Spleen (tissue), 11 donors: ENCODE data around the gene NMU. TPM values are rescaled to one million over a fixed set of nuclear protein-coding genes. Genes with fewer than 3 reads are reported as not detected.

Experiments
- DNase-seq: peaks from one replicate; pipeline ENCODE4 v3.0.0-alpha.2; 2020
- H3K27ac ChIP-seq, 8 donors: fragments of 200-600 bp; sonication (generic) in 7 of 8; 1 replicate in 4 of 8; 2 replicates in 4 of 8; pipeline versions ENCODE4 v1.5.0 to v1.8.0; 2016 to 2021; ENCODE audit warnings: inconsistent platforms in 4 of 8, mild to moderate bottlenecking in 4 of 8, moderate library complexity in 1 of 8
- H3K27me3 ChIP-seq, 7 donors: fragments of 200-600 bp; sonication (generic) in 6 of 7; replicated peaks in 1 of 7; 1 replicate in 4 of 7; 2 replicates in 3 of 7; pipeline versions ENCODE4 v1.5.0 to v1.8.0; 2016 to 2021; ENCODE audit warnings: inconsistent platforms in 3 of 7, mild to moderate bottlenecking in 1 of 7
- H3K36me3 ChIP-seq, 6 donors: fragments of 200-600 bp; sonication (generic) in 5 of 6; 1 replicate in 4 of 6; 2 replicates in 2 of 6; pipeline versions ENCODE4 v1.5.0 to v1.8.0; 2016 to 2021; ENCODE audit warnings: inconsistent platforms in 2 of 6
- H3K4me1 ChIP-seq, 6 donors: fragments of 200-600 bp; sonication (generic) in 5 of 6; 1 replicate in 3 of 6; 2 replicates in 3 of 6; pipeline versions ENCODE4 v1.5.0 to v1.8.0; 2016 to 2021; ENCODE audit warnings: inconsistent platforms in 3 of 6
- H3K4me3 ChIP-seq, 8 donors: fragments of 200-600 bp; sonication (generic) in 7 of 8; 1 replicate in 4 of 8; 2 replicates in 4 of 8; pipeline versions ENCODE4 v1.5.0 to v1.8.0; 2016 to 2021; ENCODE audit warnings: inconsistent platforms in 4 of 8, mild to moderate bottlenecking in 4 of 8, moderate library complexity in 2 of 8
- H3K9me3 ChIP-seq, 8 donors: fragments of 200-600 bp; sonication (generic) in 7 of 8; 1 replicate in 4 of 8; 2 replicates in 4 of 8; pipeline versions ENCODE4 v1.5.0 to v1.8.0; 2016 to 2021; ENCODE audit warnings: inconsistent platforms in 4 of 8
- POLR2A ChIP-seq, 3 donors: fragments of 450-650 bp; IDR thresholded peaks; one replicate each; pipeline ENCODE4 v1.5.1; 2017; ENCODE audit warnings: antibody characterized with exemption in 3 of 3, mild to moderate bottlenecking in 1 of 3
- POLR2AphosphoS5 ChIP-seq, 3 donors: sonication (generic); formaldehyde crosslinking; IDR thresholded peaks; one replicate each; pipeline ENCODE4 v1.5.1; 2017; ENCODE audit warnings: antibody characterized with exemption in 3 of 3
- WGBS, 5 donors: extraction: QIAGEN DNeasy Blood & Tissue Kit in 3 of 5; methylation state at CpG; one replicate each; pipeline versions ENCODE4 v1.1.5 to v1.1.7; 2013 to 2018; 5-methylcytosine and 5-hydroxymethylcytosine counted together
- intact Hi-C: fragments of 100-400 bp; cut with DNase I; formaldehyde crosslinking; loops from one replicate; pipeline ENCODE4 v1.15.0; 2023; ENCODE audit warnings: low total_unique reads
- polyA plus RNA-seq, 3 donors: library from polyadenylated mRNA; stranded (reverse); fragments of 200-250 nt; gene quantifications; one replicate each; pipeline ENCODE4 v1.2.1, GENCODE V29; 2013
- total RNA-seq, 7 donors: library from RNA; depleted of rRNA in 3 of 7; stranded (reverse); fragments of >200 nt in 3 of 7; fragmentation: NEBNext Ultra II Directional in 4 of 7; extraction: Animal tissue kit (Norgen Biotek cat#: 25700) in 4 of 7; gene quantifications; one replicate each; pipeline versions ENCODE4 v1.1.0 to v1.2.1, GENCODE V29; 2016 to 2021
- TF ChIP-seq, protein P1 (sequence below), 11 experiments: fragments of 200-600 bp in 7 of 11; fragments of 450-650 bp in 4 of 11; sonication (generic) in 4 of 11; IDR thresholded peaks in 8 of 11; conservative IDR thresholded peaks in 3 of 11; 1 replicate in 7 of 11; 2 replicates in 4 of 11; pipeline versions ENCODE4 v1.4.0 to v1.8.0; 2016 to 2021; ENCODE audit warnings: antibody characterized with exemption in 11 of 11, inconsistent platforms in 4 of 11, mild to moderate bottlenecking in 1 of 11
- donor health status: healthy with polysubstance abuse.
- donor health status: DM: no; HTN: no; CAD: no; lungs with moderate emphysema.
- donor health status: DM: no; HTN: no; CAD: no.
- donor health status: Bipolar disorder and iron deficiency.
- donor health status: healthy.
- donor health status: DM: no; HTN: no; CAD: no.
- donor health status: DM: yes; HTN: yes; CAD: no.

NMU gene
- total and polyA plus RNA-seq, 10 donors: 0.09 to 1.2 TPM; not detected in 8

GRCh38 chr4:55611358-55612059 is 24.6 kb downstream of the NMU start:
- Histone ChIP-seq H3K4me3 (no peak overlapping the region), H3K27ac (no peak overlapping the region), H3K9me3 (no peaks in the 10 kb centered on the region), H3K4me1 (no peaks in the 10 kb centered on the region), H3K36me3 (no peaks in the 10 kb centered on the region), H3K27me3 (no peaks in the 10 kb centered on the region)
- TF ChIP-seq, protein P1, sequence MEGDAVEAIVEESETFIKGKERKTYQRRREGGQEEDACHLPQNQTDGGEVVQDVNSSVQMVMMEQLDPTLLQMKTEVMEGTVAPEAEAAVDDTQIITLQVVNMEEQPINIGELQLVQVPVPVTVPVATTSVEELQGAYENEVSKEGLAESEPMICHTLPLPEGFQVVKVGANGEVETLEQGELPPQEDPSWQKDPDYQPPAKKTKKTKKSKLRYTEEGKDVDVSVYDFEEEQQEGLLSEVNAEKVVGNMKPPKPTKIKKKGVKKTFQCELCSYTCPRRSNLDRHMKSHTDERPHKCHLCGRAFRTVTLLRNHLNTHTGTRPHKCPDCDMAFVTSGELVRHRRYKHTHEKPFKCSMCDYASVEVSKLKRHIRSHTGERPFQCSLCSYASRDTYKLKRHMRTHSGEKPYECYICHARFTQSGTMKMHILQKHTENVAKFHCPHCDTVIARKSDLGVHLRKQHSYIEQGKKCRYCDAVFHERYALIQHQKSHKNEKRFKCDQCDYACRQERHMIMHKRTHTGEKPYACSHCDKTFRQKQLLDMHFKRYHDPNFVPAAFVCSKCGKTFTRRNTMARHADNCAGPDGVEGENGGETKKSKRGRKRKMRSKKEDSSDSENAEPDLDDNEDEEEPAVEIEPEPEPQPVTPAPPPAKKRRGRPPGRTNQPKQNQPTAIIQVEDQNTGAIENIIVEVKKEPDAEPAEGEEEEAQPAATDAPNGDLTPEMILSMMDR (IDR thresholded peaks at IDR 0.05 in 8 of 11, conservative IDR thresholded peaks at IDR 0.05 in 3 of 11): no peak
- TF ChIP-seq POLR2A (IDR thresholded peaks at IDR 0.05): no peak
- no peak for TF ChIP-seq POLR2AphosphoS5 (IDR thresholded peaks at IDR 0.05)
- no peak for DNase-seq
- intact Hi-C loops: no loop called here
- 92 to 96% (median 94%) methylated on average over 3 of the region's 3 CpGs for WGBS, 5 donors

DNA sequence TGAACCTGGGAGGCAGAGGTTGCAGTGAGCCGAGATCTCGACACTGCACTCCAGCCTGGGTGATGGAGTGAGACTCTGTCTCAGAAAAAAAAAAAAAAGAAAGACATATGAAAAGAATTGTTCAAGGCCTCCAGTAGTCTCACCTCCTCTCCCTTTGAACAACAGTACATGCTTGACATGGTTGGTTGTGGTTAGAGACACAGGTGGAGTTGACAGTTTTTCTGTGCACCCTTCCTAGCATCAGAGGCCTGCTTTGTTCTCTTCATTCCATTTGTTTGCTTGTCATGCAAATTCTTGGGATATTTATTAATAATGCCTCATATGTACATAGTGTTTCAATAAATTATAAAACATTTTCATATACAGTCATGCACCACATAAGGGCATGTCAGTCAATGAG is 25.7 kb downstream of the NMU start:
- no peak overlapping the region for H3K27ac ChIP-seq
- no peaks in the 10 kb centered on the region for H3K4me1 ChIP-seq
- no peaks in the 10 kb centered on the region for H3K9me3 ChIP-seq
- H3K27me3 ChIP-seq: no peaks in the 10 kb centered on the region
- 83 to 94% (median 91%) methylated on average over 2 of the region's 2 CpGs for WGBS, 5 donors
- no peaks in the 10 kb centered on the region for H3K36me3 ChIP-seq
- TF ChIP-seq POLR2AphosphoS5 (IDR thresholded peaks at IDR 0.05): no peak
- no peak for TF ChIP-seq POLR2A (IDR thresholded peaks at IDR 0.05)
- TF ChIP-seq, protein P1 (IDR thresholded peaks at IDR 0.05 in 8 of 11, conservative IDR thresholded peaks at IDR 0.05 in 3 of 11): no peak
- no peak overlapping the region for H3K4me3 ChIP-seq
- intact Hi-C loops: no loop called here
- DNase-seq: no peak

- Histone ChIP-seq H3K27me3 (no peaks in the 10 kb centered on the region), H3K4me1 (no peaks in the 10 kb centered on the region), H3K27ac (no peak overlapping the region), H3K9me3 (no peaks in the 10 kb centered on the region), H3K4me3 (no peak overlapping the region), H3K36me3 (no peaks in the 10 kb centered on the region)
- 76 to 82% (median 77%) methylated on average over 6 of the region's 6 CpGs for WGBS, 5 donors
- intact Hi-C loops: no loop called here
- no peak for DNase-seq
- TF ChIP-seq, protein P1 (IDR thresholded peaks at IDR 0.05 in 8 of 11, conservative IDR thresholded peaks at IDR 0.05 in 3 of 11): no peak
- TF ChIP-seq POLR2AphosphoS5 (IDR thresholded peaks at IDR 0.05): no peak
- TF ChIP-seq POLR2A (IDR thresholded peaks at IDR 0.05): no peak
Measured at GRCh38 chr4:55609393-55609866, 26.7 kb downstream of the NMU start.

- 84 to 89% (median 88%) methylated on average over 1 of the region's 1 CpG for WGBS, 5 donors
- no peak for TF ChIP-seq POLR2AphosphoS5 (IDR thresholded peaks at IDR 0.05)
- no peak for TF ChIP-seq POLR2A (IDR thresholded peaks at IDR 0.05)
- TF ChIP-seq, protein P1 (IDR thresholded peaks at IDR 0.05 in 8 of 11, conservative IDR thresholded peaks at IDR 0.05 in 3 of 11): no peak
- Histone ChIP-seq H3K36me3 (no peaks in the 10 kb centered on the region), H3K27me3 (no peaks in the 10 kb centered on the region), H3K27ac (no peak overlapping the region), H3K9me3 (no peaks in the 10 kb centered on the region), H3K4me3 (no peak overlapping the region), H3K4me1 (no peaks in the 10 kb centered on the region)
- DNase-seq: no peak
- intact Hi-C loops: no loop called here
Measured at GRCh38 chr4:55608591-55608990, 27.5 kb downstream of the NMU start.
